OCI-LY7 (cell line): ENCODE data around the gene DOLPP1.

Experiments
- EZH2phosphoT487 ChIP-seq: fragments of 200-600 bp; sonication (generic); IDR thresholded peaks from 2 replicates; pipeline ENCODE4 v1.6.1; 2018; ENCODE audit warnings: low read depth, borderline replicate concordance, mild to moderate bottlenecking, mixed run types, antibody characterized with exemption, low read length, moderate library complexity, mixed read lengths
- TF ChIP-seq, protein P1 (sequence below): fragments of 200-600 bp; sonication (generic); conservative IDR thresholded peaks from 2 replicates; pipeline ENCODE4 v1.5.1; 2014; ENCODE audit warnings: mild to moderate bottlenecking, antibody characterized with exemption, low read length, moderate library complexity, mixed read lengths

GRCh38 chr9:129052592-129052991 lies 28.3 kb upstream of the DOLPP1 start:
- TF ChIP-seq, protein P1, sequence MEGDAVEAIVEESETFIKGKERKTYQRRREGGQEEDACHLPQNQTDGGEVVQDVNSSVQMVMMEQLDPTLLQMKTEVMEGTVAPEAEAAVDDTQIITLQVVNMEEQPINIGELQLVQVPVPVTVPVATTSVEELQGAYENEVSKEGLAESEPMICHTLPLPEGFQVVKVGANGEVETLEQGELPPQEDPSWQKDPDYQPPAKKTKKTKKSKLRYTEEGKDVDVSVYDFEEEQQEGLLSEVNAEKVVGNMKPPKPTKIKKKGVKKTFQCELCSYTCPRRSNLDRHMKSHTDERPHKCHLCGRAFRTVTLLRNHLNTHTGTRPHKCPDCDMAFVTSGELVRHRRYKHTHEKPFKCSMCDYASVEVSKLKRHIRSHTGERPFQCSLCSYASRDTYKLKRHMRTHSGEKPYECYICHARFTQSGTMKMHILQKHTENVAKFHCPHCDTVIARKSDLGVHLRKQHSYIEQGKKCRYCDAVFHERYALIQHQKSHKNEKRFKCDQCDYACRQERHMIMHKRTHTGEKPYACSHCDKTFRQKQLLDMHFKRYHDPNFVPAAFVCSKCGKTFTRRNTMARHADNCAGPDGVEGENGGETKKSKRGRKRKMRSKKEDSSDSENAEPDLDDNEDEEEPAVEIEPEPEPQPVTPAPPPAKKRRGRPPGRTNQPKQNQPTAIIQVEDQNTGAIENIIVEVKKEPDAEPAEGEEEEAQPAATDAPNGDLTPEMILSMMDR: no peak
- TF ChIP-seq EZH2phosphoT487: no peak
